Stimulated activated CD8-positive, alpha-beta memory T cell treated with anti-CD3 and anti-CD28 coated beads, Interleukin-4, amount 100 ng/mL, for 48 hours (primary cell): ENCODE measurements around the gene GNAT1.
A peak's percentile ranks its signal among the peaks of the same experiment; 100 is the strongest.
"Not testable (repeated sequence)": the region's sequence is repeated elsewhere in the genome, so short reads cannot be mapped to it uniquely, and the experiment has no call there.

Source experiments
- DNase-seq: peaks from one replicate; pipeline ENCODE4 v3.0.0-alpha.2; 2020

The GNAT1 gene

DNA sequence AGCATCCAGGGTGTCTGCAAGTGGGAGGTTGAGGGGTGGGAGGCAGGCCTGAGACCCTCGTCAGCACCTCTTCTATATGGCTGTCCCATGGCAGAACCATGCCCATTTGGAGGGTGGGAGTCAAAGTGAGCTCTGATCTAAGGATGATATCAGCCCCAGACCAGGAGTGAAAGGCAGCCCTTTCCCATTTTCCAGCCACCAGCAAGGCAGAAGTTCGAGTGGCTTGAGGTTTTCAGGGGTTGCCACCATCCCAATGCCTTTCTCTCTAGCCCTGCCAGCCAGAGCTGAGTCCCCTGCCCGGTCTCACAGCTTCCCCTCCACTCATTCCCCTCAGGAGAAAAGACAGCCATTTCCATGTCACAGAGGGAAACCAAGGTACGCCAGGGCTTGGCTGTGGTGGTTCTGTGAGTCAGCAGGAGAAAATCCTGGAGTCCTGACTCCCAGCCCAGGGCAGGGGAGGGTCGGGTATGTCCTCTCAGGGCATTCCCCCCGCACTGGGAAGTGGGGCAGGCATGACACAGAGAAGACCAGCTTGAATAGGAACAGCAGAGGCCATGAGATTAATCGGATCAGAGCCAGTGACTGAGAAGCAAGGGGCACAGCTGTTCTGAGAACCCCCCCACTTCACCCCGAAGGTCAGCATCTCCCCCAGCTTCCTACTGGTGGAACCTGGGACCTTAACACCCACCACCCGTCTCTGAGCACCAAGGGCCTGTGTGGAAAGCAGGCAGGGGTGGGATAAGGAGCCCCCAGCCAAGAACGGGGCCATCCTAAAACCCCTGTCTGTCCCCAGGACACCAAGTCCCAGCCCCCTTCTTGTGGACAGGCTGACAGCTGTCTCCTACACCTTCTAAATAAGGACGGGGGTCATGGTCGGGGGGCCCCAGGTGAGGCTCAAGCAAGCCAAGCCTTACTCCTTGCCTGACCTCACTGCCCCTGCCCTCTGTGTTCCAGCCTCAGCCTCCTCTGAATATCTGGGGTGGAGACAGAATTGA, 12.7 kb downstream of the GNAT1 start:
- no peak for DNase-seq

- DNase-seq, result no peak
Measured at GRCh38 chr3:50204804-50205412, 13.5 kb downstream of the GNAT1 start, which contains the start of gene SLC38A3. TSS of gene SLC38A3 (plus strand) at chr3:50205271. CDS start at chr3:50214200, 8,929 bp downstream.

DNA sequence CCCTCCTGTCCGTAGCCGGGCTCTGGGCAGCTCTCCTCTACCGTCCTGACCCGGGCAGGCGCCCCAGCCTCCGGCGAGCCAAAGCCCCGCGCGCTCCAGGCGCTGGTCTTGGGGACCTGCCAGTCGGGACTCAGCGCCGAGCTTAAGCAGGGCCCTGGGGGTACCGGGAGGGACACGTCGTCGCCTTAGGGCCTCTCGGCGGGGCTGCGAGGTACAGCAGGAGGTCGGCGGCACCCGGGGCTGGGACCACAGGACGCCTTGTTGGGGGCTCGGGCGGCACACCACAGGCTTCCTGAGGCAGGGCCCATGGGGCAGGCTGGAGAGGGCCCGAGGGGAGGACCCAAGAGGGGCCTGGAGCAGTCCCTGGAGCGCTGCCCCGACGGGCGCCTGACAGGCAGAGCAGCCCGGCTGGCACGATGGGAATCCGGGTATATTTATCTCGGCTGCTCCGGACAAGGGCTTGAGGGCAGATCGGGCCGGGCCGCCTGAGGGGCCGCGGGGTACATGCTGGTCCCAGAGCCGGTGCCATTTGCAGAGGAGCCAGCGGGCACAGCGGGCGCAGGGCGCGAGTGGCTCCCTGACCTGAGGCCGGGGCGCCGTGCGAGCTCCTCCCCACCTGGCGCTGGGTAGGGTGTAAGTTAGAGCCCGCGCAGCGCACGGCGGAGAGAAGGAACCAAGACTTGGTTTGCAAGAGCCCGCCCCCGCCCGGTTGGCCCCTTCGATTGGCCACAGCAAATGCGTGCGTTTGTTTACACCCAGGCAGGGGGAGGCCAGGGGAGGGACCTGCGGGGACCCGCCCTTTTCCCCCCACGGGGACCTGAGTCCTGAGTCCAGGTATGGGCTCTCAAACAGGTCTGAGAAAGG, 14.2 kb downstream of the GNAT1 start:
- DNase-seq, result peak; percentile 62

GRCh38 chr3:50207359-50208042, 16.1 kb downstream of the GNAT1 start:
- no peak for DNase-seq

DNA sequence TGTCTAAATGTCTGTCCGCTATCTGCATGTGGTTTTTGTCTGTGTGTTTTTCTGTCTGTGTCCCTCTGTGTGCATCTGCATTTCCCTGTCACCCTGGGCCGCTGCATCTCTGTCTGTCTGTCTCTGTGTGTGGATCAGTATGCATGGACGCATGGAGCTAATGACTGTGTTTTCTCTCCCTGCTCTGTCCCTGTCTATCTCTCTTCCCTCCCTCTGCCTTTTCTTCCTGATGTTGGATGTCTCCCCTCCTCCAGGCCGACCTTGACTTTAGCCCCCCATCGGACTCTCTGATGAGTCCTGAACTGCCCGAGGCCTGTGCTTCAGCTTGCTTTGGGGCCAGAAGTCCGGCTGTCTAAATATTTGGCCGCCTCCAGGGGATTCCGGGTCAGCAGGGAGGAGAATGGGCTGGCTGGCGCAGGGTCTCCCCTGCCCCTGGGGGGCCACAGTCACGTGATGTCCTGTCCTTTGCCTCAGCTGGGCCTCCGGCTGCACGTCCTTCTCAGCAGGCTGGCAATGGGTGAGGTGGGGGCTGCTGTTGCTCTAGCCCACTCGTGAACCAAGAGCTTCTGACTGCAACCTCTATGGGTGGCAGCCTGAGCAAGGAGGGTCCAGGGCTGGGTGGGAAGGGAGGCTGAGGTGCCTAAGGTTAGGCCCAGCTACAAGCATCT, 17.4 kb downstream of the GNAT1 start:
- DNase-seq, result no peak

DNA sequence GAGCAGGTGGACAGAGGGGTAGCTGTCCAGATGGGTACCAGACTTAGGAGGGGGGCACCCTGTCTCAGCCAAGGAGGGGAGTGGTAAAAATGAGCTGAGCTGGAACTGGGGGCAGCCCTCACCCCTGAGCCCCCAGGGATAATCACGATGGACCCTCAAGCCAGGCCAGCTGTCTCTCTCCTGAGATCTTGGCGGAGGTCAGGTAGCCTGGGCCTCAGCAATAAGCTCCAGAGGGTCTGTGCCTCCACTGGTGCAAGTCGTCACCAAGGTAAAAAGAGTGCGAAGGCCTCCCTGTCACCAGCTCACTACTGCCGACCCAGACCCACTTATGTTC, 18.7 kb downstream of the GNAT1 start:
- DNase-seq, result no peak

- DNase-seq, result no peak
Measured at GRCh38 chr3:50210510-50211367, 19.3 kb downstream of the GNAT1 start.

DNA sequence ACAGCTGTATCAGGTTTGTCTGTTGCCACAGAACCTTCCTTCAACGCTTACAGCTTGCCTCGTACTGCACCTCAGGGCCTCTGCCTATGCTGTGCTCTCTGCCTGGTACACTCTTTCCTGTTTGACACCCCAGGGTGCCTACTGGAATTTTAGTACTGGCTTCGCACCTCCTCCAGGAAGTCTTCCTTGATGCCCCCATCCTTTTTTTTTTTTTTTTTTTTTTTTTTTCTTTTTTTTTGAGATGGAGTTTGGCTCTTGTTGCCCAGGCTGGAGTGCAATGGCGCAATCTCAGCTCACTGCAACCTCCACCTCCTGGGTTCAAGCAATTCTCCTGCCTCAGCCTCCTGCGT, 19.9 kb downstream of the GNAT1 start:
- not testable (repeated sequence) for DNase-seq

- DNase-seq, result peak; percentile 68
Measured at GRCh38 chr3:50211930-50212329, 20.5 kb downstream of the GNAT1 start.

DNA sequence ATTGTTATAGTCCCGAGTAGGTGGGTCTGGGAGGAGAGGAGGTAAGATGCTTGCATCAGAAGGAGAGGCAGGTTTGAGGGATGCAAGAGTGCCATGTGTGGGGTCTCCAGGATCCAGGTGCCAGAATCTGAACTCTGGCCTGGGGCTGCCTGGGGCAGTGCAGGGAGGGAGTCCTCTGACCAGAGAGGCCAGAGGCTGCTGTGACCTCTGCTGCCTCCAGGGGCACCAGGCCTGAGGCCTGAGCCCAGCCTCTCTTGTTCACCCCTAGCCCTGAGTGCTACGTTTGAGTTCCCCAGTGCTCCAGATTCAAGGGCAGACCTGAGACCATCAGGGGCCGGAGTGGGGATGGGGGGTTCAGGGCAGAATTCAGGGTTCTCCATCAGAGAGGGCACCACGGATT, 21.1 kb downstream of the GNAT1 start:
- DNase-seq, result no peak

- no peak for DNase-seq
Measured at GRCh38 chr3:50212971-50213370, 21.6 kb downstream of the GNAT1 start.

GRCh38 chr3:50213373-50213772, 22.0 kb downstream of the GNAT1 start:
- DNase-seq, result no peak

- DNase-seq, result no peak
Measured at GRCh38 chr3:50214824-50215223, 23.4 kb downstream of the GNAT1 start.

DNA sequence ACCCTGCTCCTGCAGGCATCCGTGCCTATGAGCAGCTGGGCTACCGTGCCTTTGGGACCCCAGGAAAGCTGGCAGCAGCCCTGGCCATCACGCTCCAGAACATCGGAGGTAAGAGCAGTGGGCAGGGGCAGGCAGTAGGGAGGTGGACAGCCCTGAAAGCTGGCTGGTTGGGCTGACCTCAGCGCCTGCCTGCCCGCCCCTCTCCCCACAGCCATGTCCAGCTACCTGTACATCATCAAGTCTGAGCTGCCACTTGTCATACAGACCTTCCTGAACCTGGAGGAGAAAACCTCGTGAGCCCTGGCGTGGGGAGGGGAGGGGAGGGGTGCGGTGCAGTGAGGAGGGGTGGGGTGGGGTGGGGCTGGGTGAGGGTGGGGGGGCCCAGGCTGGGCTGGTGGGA, 24.1 kb downstream of the GNAT1 start:
- no peak for DNase-seq

DNA sequence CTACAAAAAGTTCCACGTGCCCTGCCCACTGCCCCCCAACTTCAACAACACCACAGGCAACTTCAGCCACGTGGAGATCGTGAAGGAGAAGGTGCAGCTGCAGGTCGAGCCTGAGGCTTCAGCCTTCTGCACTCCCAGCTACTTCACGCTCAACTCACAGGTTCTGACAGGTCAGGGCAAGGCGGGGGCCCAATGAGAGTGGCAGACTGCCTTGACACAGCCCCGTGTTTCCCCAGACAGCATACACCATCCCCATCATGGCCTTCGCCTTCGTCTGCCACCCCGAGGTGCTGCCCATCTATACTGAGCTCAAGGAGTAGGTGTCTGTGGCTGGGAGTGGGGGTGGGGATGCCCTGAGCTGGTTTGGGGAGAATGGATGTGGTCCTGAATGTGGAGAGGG, 26.3 kb downstream of the GNAT1 start:
- no peak for DNase-seq

- no peak for DNase-seq
Measured at GRCh38 chr3:50218448-50218847, 27.0 kb downstream of the GNAT1 start.

DNA sequence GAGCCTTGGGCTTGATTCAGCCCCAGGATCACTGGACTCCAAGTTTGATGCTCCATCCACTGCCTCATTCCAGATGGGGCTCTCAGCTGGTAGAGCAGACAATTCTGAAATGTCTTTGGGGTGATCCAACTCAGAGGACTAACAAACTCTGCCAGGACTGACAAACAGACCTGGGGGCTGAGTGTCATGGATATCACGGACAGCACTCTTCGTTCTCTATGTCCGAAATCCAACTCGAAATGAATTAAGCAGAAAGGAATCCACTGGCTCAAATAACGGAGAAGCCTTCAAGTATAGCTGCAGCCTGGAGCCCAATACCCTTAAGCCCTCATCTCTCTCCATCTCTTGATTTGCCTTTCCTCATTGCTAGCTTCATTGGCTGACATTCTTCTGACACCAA, 27.9 kb downstream of the GNAT1 start:
- no peak for DNase-seq

- no peak for DNase-seq
Measured at GRCh38 chr3:50220109-50220508, 28.7 kb downstream of the GNAT1 start.

- no peak for DNase-seq
Measured at GRCh38 chr3:50221051-50221410, 29.6 kb downstream of the GNAT1 start.

DNA sequence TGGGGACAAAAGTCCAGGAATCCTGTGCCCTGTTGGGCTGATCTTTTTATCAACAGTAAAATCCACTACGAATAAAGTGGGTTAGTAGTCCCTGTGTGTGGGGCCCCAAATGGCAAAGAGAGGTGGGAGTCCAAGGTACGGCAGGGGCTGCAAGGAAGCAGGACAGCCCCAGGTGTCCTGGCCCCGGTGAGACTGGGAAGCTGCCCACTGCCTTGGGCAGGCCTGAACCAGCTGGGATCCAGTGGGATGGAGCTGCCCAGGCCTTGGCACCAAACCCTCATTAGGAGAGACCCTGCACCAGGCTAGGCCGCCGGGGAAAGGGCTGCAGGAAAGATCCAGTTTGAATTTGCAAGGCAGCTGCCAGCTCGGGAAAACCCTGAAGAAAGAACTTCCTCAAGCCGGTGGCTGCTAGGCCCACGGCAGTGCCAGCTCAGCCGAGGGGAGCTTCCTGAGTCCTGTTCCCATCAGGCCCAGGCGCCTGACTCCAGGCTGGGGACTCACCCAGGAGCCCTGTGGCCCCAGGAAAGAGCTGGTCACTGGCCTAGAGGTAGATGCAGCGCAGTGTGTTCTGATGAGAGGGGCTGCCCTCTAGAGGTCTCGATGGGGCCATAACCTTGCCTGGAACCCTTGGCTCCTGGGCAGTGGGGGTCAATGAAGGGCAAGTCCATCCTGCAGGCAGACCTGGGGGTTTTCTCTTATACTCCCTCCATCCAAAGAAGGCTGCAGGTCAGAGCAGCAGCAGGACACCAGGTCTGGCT, 30.2 kb downstream of the GNAT1 start:
- no peak for DNase-seq

DNA sequence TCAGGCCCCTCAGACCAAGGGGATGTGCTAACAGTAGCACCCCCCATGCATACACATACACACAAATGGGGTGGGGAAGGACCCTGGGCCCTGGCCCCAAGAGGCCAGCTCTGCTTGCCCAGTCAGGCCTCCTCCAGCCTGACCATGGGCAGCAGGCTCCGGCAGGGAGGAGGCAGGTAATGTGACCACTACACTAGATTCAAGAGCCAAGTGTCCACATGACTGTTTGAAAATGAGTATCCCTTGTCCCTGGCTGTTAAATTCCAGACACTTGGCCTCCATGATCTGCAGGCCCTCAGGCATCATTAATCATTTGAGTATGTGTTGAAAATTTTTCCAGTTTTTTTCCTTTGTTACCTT, 30.7 kb downstream of the GNAT1 start:
- DNase-seq, result no peak
